AG09309 (cell line): ENCODE data around the gene IQGAP1.

ENCODE experiments used
- DNase-seq: peaks from one replicate; pipeline ENCODE4 v3.0.0-alpha.2; 2010; ENCODE audit warnings: low read depth
- H3K4me3 ChIP-seq: 2 replicates; pipeline ENCODE4 v1.5.1; 2011; ENCODE audit warnings: mild to moderate bottlenecking, low read depth, low read length, moderate library complexity; ENCODE audit not compliant: control insufficient read depth
- CTCF ChIP-seq: IDR thresholded peaks from 2 replicates; pipeline ENCODE4 v1.5.1; 2011; ENCODE audit warnings: mild to moderate bottlenecking, low read depth, low read length, inconsistent platforms; ENCODE audit not compliant: insufficient read depth, control insufficient read depth; ENCODE audit errors: missing control alignments

IQGAP1 gene

GRCh38 chr15:90348456-90348855 lies 39.6 kb upstream of the IQGAP1 start:
- DNase-seq = no peak
- no peak for TF ChIP-seq CTCF
- H3K4me3 ChIP-seq = no peak overlapping the region

GRCh38 chr15:90349072-90349471 lies 39.0 kb upstream of the IQGAP1 start:
- no peak for DNase-seq

GRCh38 chr15:90349821-90350220 lies 38.2 kb upstream of the IQGAP1 start:
- TF ChIP-seq CTCF = no peak
- DNase-seq = no peak
- no peak overlapping the region for H3K4me3 ChIP-seq

More at GRCh38 chr15:90349072-90349471, 39.0 kb upstream of the IQGAP1 start:
- TF ChIP-seq CTCF = no peak
- no peak overlapping the region for H3K4me3 ChIP-seq

GRCh38 chr15:90351479-90352106 lies 36.4 kb upstream of the IQGAP1 start:
- peak overlapping the region; percentile 69 for H3K4me3 ChIP-seq
- DNase-seq = no peak
- no peak for TF ChIP-seq CTCF

- peak; percentile 83 for DNase-seq
- no peak for TF ChIP-seq CTCF
- H3K4me3 ChIP-seq = peak within 1 kb of the TSS; percentile 69
Observed at GRCh38 chr15:90352107-90352893, 35.7 kb upstream of the IQGAP1 start, which contains the start of gene ZNF774. Gene ZNF774 (plus strand): TSS chr15:90352284. CDS start chr15:90354661, 2,377 bp downstream.

- no peak for DNase-seq
- no peak overlapping the region for H3K4me3 ChIP-seq
- TF ChIP-seq CTCF = no peak
Observed at GRCh38 chr15:90354986-90355385, 33.1 kb upstream of the IQGAP1 start.
